PC-9 (cell line): ENCODE measurements around the gene GCDH. TPM values are rescaled to one million over a fixed set of nuclear protein-coding genes. Genes with fewer than 3 reads are reported as not detected.

Source experiments
- BruUV-seq: library from RNA; stranded (reverse); fragments of 400-500 nt; replicated peaks from 2 replicates; lab custom pipeline; 2021; lab: Mats Ljungman, UMichigan
- CTCF ChIA-PET: fragments of 300-600 bp; sonication (Branson Sonifier 250); formaldehyde crosslinking; loops from one replicate; lab custom pipeline; 2022; ENCODE audit warnings: antibody characterized with exemption; lab: Charles Lee
- POLR2A ChIA-PET: fragments of 300-600 bp; sonication (Branson Sonifier 250); formaldehyde crosslinking; loops from one replicate; lab custom pipeline; 2022; ENCODE audit warnings: antibody characterized with exemption; ENCODE audit not compliant: unreplicated experiment; lab: Charles Lee
- DNase-seq, 2 experiments: peaks; one replicate each; pipeline versions ENCODE4 v3.0.0 to v3.0.0-alpha.2; 2015 to 2022; ENCODE audit warnings: mixed read lengths in 1 of 2
- H2AFZ ChIP-seq: fragments of 200-600 bp; sonication (generic); 2 replicates; pipeline ENCODE4 v1.8.1; 2017; ENCODE audit warnings: antibody characterized with exemption
- H3F3A ChIP-seq: fragments of 200-600 bp; sonication (generic); 2 replicates; pipeline ENCODE4 v1.8.1; 2017; ENCODE audit warnings: antibody characterized with exemption, mild to moderate bottlenecking, low read depth; ENCODE audit not compliant: insufficient read depth
- H3K27ac ChIP-seq: fragments of 200-600 bp; sonication (generic); 2 replicates; pipeline ENCODE4 v1.6.1; 2016; ENCODE audit warnings: mixed run types
- H3K27me3 ChIP-seq: fragments of 200-600 bp; sonication (generic); 2 replicates; pipeline ENCODE4 v1.6.1; 2016; ENCODE audit warnings: low read depth, mixed run types; ENCODE audit not compliant: insufficient read depth
- H3K36me3 ChIP-seq: fragments of 200-600 bp; sonication (generic); 2 replicates; pipeline ENCODE4 v1.6.1; 2016; ENCODE audit warnings: low read depth, mixed run types
- H3K4me1 ChIP-seq: fragments of 200-600 bp; sonication (generic); replicated peaks from 2 replicates; pipeline ENCODE4 v1.6.1; 2016; ENCODE audit warnings: mixed run types; ENCODE audit not compliant: insufficient read depth
- H3K4me2 ChIP-seq: fragments of 200-600 bp; sonication (generic); 2 replicates; pipeline ENCODE4 v1.6.1; 2017; ENCODE audit warnings: mixed run types
- H3K4me3 ChIP-seq: fragments of 200-600 bp; sonication (generic); 2 replicates; pipeline ENCODE4 v1.6.1; 2016; ENCODE audit warnings: mixed run types
- H3K79me2 ChIP-seq: fragments of 200-600 bp; sonication (generic); 2 replicates; pipeline ENCODE4 v1.6.1; 2017; ENCODE audit warnings: low read depth, mixed run types
- H3K9me2 ChIP-seq: fragments of 200-600 bp; sonication (generic); 2 replicates; pipeline ENCODE4 v1.8.1; 2017; ENCODE audit warnings: mild to moderate bottlenecking; ENCODE audit not compliant: insufficient read depth
- H3K9me3 ChIP-seq: fragments of 200-600 bp; sonication (generic); 2 replicates; pipeline ENCODE4 v1.8.1; 2016; ENCODE audit warnings: low read depth; ENCODE audit not compliant: insufficient read depth
- H4K20me1 ChIP-seq: fragments of 200-600 bp; sonication (generic); 2 replicates; pipeline ENCODE4 v1.8.1; 2017; ENCODE audit not compliant: insufficient read depth
- EZH2 ChIP-seq: fragments of 200-600 bp; sonication (generic); IDR thresholded peaks from 2 replicates; pipeline ENCODE4 v1.8.0; 2017; ENCODE audit warnings: antibody characterized with exemption, low read depth
- intact Hi-C: fragments of 100-400 bp; cut with micrococcal nuclease; formaldehyde crosslinking; loops from one replicate; pipeline ENCODE4 v1.10.0; 2022; ENCODE audit not compliant: unreplicated experiment
- total RNA-seq: library from RNA; stranded (reverse); gene quantifications from 2 replicates; pipeline ENCODE4 v1.2.3, GENCODE V29; 2021
- TF ChIP-seq, protein P1 (sequence below): fragments of 200-600 bp; sonication (generic); conservative IDR thresholded peaks from 2 replicates; pipeline ENCODE4 v1.6.1; 2017; ENCODE audit warnings: mixed run types, antibody characterized with exemption, mild to moderate bottlenecking, moderate library complexity

The GCDH gene
- total RNA-seq, 1 experiment from 2014 or later, result 23.2 TPM

DNA sequence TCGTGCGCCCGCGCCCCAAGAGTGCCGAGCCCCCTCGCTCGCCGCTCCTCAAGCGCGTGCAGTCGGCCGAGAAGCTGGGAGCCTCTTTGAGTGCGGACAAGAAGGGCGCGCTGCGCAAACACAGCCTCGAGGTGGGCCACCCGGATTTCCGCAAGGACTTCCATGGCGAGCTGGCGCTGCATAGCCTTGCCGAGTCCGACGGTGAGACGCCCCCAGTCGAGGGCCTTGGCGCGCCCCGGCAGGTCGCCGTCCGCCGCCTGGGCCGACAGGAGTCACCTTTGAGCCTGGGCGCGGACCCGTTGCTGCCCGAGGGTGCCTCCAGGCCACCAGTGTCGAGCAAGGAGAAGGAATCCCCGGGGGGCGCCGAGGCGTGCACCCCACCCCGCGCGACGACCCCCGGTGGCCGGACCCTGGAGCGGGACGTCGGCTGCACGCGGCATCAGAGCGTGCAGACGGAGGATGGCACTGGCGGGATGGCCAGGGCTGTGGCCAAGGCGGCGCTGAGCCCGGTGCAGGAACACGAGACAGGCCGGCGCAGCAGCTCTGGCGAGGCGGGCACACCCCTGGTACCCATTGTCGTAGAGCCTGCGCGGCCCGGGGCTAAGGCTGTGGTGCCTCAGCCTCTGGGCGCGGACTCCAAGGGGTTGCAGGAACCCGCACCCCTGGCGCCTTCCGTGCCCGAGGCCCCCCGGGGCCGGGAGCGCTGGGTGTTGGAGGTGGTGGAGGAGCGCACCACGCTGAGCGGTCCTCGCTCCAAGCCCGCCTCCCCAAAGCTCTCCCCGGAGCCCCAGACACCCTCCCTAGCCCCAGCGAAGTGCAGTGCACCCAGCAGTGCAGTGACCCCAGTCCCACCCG is 16.8 kb upstream of the GCDH start:
- Histone ChIP-seq H3K9me3 (no peaks in the 10 kb centered on the region), H3F3A (peaks cover 26% of the 10 kb centered on the region), H3K36me3 (no peaks in the 10 kb centered on the region), H3K27me3 (no peaks in the 10 kb centered on the region), H3K79me2 (no peaks in the 10 kb centered on the region), H3K4me3 (no peak overlapping the region), H3K27ac (no peak overlapping the region), H3K4me2 (peak overlapping the region; percentile 75), H4K20me1 (no peaks in the 10 kb centered on the region), H2AFZ (no peak overlapping the region), H3K4me1 (no peaks in the 10 kb centered on the region), H3K9me2 (no peaks in the 10 kb centered on the region)
- intact Hi-C loops, result no loop called here
- ChIA-PET CTCF (no interaction called here), POLR2A (no interaction called here)
- DNase-seq, result no peak
- BruUV-seq, result no TSS peak
- TF ChIP-seq, protein P1, sequence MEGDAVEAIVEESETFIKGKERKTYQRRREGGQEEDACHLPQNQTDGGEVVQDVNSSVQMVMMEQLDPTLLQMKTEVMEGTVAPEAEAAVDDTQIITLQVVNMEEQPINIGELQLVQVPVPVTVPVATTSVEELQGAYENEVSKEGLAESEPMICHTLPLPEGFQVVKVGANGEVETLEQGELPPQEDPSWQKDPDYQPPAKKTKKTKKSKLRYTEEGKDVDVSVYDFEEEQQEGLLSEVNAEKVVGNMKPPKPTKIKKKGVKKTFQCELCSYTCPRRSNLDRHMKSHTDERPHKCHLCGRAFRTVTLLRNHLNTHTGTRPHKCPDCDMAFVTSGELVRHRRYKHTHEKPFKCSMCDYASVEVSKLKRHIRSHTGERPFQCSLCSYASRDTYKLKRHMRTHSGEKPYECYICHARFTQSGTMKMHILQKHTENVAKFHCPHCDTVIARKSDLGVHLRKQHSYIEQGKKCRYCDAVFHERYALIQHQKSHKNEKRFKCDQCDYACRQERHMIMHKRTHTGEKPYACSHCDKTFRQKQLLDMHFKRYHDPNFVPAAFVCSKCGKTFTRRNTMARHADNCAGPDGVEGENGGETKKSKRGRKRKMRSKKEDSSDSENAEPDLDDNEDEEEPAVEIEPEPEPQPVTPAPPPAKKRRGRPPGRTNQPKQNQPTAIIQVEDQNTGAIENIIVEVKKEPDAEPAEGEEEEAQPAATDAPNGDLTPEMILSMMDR, result no peak
- TF ChIP-seq EZH2, result no peak

DNA sequence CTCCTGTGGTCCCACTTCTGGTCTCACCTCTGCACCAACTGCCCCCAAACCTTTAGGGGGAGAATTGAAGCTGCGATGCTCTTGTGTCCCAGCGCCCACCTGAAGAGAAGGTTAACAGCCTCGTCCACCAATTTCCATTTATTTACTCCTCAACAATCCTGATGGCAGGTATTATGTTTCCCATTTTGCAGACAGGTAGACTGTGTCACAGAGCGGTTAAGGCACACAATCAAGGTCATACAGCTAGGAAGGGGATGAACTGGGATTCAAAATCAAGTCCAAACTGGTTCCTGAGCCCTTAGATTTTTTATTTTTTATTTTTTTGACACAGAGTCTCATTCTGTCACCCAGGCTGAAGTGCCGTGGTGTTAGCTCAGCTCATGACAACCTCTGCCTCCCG is 15.9 kb upstream of the GCDH start:
- no peak for DNase-seq
- POLR2A ChIA-PET, result no interaction called here

DNA sequence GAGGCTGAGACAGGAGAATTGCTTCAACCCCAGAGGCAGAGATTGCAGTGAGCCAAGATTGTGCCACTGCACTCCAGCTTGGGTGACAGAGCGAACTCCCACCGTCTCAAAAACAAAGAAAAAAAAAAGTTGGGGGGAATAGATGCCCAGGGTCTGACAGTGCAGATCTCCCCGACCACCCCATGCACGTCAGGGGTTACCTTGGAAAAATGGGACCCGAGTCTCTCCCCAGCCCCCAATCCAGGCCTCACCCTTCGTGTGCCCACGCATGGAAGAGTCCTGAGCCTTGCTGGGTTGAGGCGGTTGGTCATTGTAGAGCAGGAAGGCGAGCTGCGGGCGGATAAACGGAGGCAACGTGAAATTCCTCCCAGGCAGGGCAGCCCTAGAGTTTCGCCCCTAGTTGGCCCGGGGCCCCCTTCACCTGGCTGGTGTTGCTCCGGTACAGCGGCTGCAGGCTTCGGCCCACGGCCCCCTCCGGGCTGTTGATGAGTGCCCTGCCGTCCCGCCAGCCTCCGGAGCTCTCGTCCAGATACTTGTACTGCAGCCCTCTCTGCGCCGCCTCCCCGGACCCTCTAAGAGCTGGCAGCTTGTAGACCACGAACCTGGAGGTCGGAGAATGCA is 10.3 kb upstream of the GCDH start:
- Histone ChIP-seq H3K4me2 (peak overlapping the region; percentile 92), H3K4me1 (peaks cover 14% of the 10 kb centered on the region), H3K79me2 (peaks cover 10% of the 10 kb centered on the region; the same call in 1 of the 2 replicates), H3K9me2 (no peaks in the 10 kb centered on the region), H3K27me3 (no peaks in the 10 kb centered on the region), H3K4me3 (peak overlapping the region; percentile 77), H3K27ac (peak overlapping the region; percentile 66), H3K36me3 (no peaks in the 10 kb centered on the region), H4K20me1 (no peaks in the 10 kb centered on the region), H3F3A (peaks cover 28% of the 10 kb centered on the region), H3K9me3 (peaks cover 11% of the 10 kb centered on the region; the same call in 1 of the 2 replicates), H2AFZ (peak overlapping the region; percentile 96)
- intact Hi-C loops, result no loop called here
- ChIA-PET POLR2A (interaction anchor here (0.5 to 0.6 kb wide), 4 partner anchors 15 to 163 kb away, joined by 3 to 4 read pairs (median 4); partner anchors contain the start of gene SYCE2), CTCF (interaction anchor here (1.1 kb wide), 1 partner anchor 33 kb away, joined by 3 read pairs; no protein-coding TSS in a partner anchor)
- TF ChIP-seq, protein P1, result no peak
- no peak for TF ChIP-seq EZH2
- no peak for DNase-seq
- TSS peak; percentile 18 for BruUV-seq

More for the DNA sequence above, 15.9 kb upstream of the GCDH start:
- Histone ChIP-seq H4K20me1 (no peaks in the 10 kb centered on the region), H3K4me3 (no peak overlapping the region), H3K9me3 (no peaks in the 10 kb centered on the region), H3K9me2 (no peaks in the 10 kb centered on the region), H2AFZ (no peak overlapping the region), H3K79me2 (0 out of 2 replicates have a peak, but pooled peaks cover under 1% of the 10 kb centered on the region), H3F3A (peaks cover 26% of the 10 kb centered on the region), H3K4me2 (no peak overlapping the region), H3K27ac (no peak overlapping the region), H3K4me1 (0 out of 2 replicates have a peak, but pooled peaks cover 2% of the 10 kb centered on the region), H3K36me3 (no peaks in the 10 kb centered on the region), H3K27me3 (no peaks in the 10 kb centered on the region)
- CTCF ChIA-PET, result no interaction called here
- no TSS peak for BruUV-seq
- intact Hi-C loops, result no loop called here
- TF ChIP-seq EZH2, result no peak
- TF ChIP-seq, protein P1, result no peak
